Raji (cell line): ENCODE measurements around the gene PDE3B.

Source experiments
- POLR2A ChIP-seq: IDR thresholded peaks from 2 replicates; pipeline ENCODE4 v1.6.1; 2011; ENCODE audit warnings: low read depth, low read length, control low read depth; ENCODE audit not compliant: insufficient read depth

PDE3B gene

GRCh38 chr11:14835496-14836492, 192.2 kb downstream of the PDE3B start:
- no peak for TF ChIP-seq POLR2A

GRCh38 chr11:14842002-14842401, 198.4 kb downstream of the PDE3B start:
- no peak for TF ChIP-seq POLR2A

GRCh38 chr11:14852571-14853177, 209.1 kb downstream of the PDE3B start:
- no peak for TF ChIP-seq POLR2A

GRCh38 chr11:14854057-14854456, 210.5 kb downstream of the PDE3B start:
- TF ChIP-seq POLR2A = no peak

GRCh38 chr11:14855890-14856289, 212.3 kb downstream of the PDE3B start:
- no peak for TF ChIP-seq POLR2A

- TF ChIP-seq POLR2A = no peak
Observed at GRCh38 chr11:14857621-14858020, 214.0 kb downstream of the PDE3B start.

GRCh38 chr11:14858404-14858803, 214.8 kb downstream of the PDE3B start:
- TF ChIP-seq POLR2A = no peak

- TF ChIP-seq POLR2A = no peak
Observed at GRCh38 chr11:14860511-14860910, 216.9 kb downstream of the PDE3B start.

GRCh38 chr11:14861680-14862079, 218.1 kb downstream of the PDE3B start:
- TF ChIP-seq POLR2A = no peak

- no peak for TF ChIP-seq POLR2A
Observed at GRCh38 chr11:14872032-14872431, 228.4 kb downstream of the PDE3B start.

- no peak for TF ChIP-seq POLR2A
Observed at GRCh38 chr11:14873632-14874031, 230.0 kb downstream of the PDE3B start.

- no peak for TF ChIP-seq POLR2A
Observed at GRCh38 chr11:14875163-14875562, 231.6 kb downstream of the PDE3B start.

- no peak for TF ChIP-seq POLR2A
Observed at GRCh38 chr11:14881576-14882193, 238.1 kb downstream of the PDE3B start.

GRCh38 chr11:14882196-14882595, 238.6 kb downstream of the PDE3B start:
- TF ChIP-seq POLR2A = no peak

GRCh38 chr11:14884667-14885273, 241.2 kb downstream of the PDE3B start:
- no peak for TF ChIP-seq POLR2A
